GM10248 (cell line): Measurements from ENCODE around the gene CNTN1.

Experiments used
- CTCF ChIA-PET: fragments of 300-600 bp; sonication (Branson Sonifier 250); formaldehyde crosslinking; extraction: SDS; loops from one replicate; lab custom pipeline; 2021; ENCODE audit warnings: antibody characterized with exemption; lab: Yijun Ruan, JAX
- POLR2A ChIA-PET: fragments of 350-650 bp; sonication (Branson Sonifier 250); formaldehyde crosslinking; extraction: SDS; loops from one replicate; lab custom pipeline; 2020; ENCODE audit warnings: antibody characterized with exemption; lab: Yijun Ruan, JAX
- DNase-seq: peaks from one replicate; pipeline ENCODE4 v3.0.0; 2012; ENCODE audit errors: extremely low spot score
- CTCF ChIP-seq: IDR thresholded peaks from 2 replicates; pipeline ENCODE4 v1.5.1; 2012; ENCODE audit warnings: mild to moderate bottlenecking, low read depth; ENCODE audit errors: extremely low read depth, missing control alignments, control extremely low read depth

The CNTN1 gene

GRCh38 chr12:41051954-41052353 lies 359.7 kb downstream of the CNTN1 start:
- ChIA-PET POLR2A (no interaction called here), CTCF (interaction anchor here (0.8 kb wide), 1 partner anchor 14 kb away, joined by 3 read pairs; no protein-coding TSS in a partner anchor)
- no peak for DNase-seq
- TF ChIP-seq CTCF: no peak

- CTCF ChIA-PET: interaction anchor here (0.8 kb wide), 1 partner anchor 13 kb away, joined by 3 read pairs; no protein-coding TSS in a partner anchor
- no peak for DNase-seq
- TF ChIP-seq CTCF: no peak
- POLR2A ChIA-PET: no interaction called here
Observed at GRCh38 chr12:41052441-41052840, 360.2 kb downstream of the CNTN1 start.

GRCh38 chr12:41053046-41053445 lies 360.8 kb downstream of the CNTN1 start:
- POLR2A ChIA-PET: no interaction called here

GRCh38 chr12:41055875-41056577 lies 363.8 kb downstream of the CNTN1 start:
- CTCF ChIA-PET: interaction anchor here (1.0 kb wide), 1 partner anchor 28 kb away, joined by 3 read pairs; no protein-coding TSS in a partner anchor
- no peak for TF ChIP-seq CTCF
- no peak for DNase-seq
- POLR2A ChIA-PET: no interaction called here

More at GRCh38 chr12:41053046-41053445, 360.8 kb downstream of the CNTN1 start:
- no peak for DNase-seq
- no peak for TF ChIP-seq CTCF
- CTCF ChIA-PET: no interaction called here

GRCh38 chr12:41058266-41058665 lies 366.0 kb downstream of the CNTN1 start:
- DNase-seq: no peak
- CTCF ChIA-PET: no interaction called here

GRCh38 chr12:41061192-41061591 lies 369.0 kb downstream of the CNTN1 start:
- DNase-seq: no peak
- no peak for TF ChIP-seq CTCF
- CTCF ChIA-PET: no interaction called here
- POLR2A ChIA-PET: no interaction called here

More at GRCh38 chr12:41058266-41058665, 366.0 kb downstream of the CNTN1 start:
- TF ChIP-seq CTCF: no peak
- POLR2A ChIA-PET: no interaction called here

GRCh38 chr12:41064411-41064810 lies 372.2 kb downstream of the CNTN1 start:
- TF ChIP-seq CTCF: no peak
- ChIA-PET POLR2A (no interaction called here), CTCF (no interaction called here)
- DNase-seq: no peak
